ELF-1 (cell line): ENCODE measurements around the gene GLIS1.

Source experiments
- DNase-seq: peaks from one replicate; pipeline ENCODE4 v3.0.0-alpha.2; 2016; ENCODE audit warnings: low read depth, low spot score

The GLIS1 gene

DNA sequence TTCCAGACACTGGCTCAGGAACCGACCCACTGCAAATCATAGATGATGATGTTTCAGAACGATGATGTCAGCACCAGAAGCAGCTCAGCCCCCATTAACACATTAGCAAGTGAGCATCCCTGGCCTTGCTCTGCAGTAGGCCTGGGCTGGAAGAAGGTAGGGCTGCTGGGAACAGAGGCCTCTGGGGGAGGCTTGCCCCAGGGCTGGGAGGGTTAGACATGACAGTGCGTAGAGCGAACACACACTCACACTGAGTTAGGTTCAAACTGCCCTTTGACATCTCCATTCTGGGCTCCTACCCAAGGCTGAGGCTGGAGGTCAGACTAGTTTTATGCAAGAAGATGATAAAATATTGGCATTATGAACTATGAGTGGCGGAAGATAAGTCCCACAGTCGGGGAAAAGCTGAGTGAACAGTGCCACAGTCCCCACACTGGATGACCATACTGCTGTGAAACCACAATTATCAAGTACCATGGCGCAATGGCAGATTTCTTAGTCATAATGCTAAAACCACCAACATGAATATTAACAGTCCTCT is 188.7 kb downstream of the GLIS1 start:
- no peak for DNase-seq

- DNase-seq = no peak
Observed at GRCh38 chr1:53549781-53550180, 189.2 kb downstream of the GLIS1 start.

DNA sequence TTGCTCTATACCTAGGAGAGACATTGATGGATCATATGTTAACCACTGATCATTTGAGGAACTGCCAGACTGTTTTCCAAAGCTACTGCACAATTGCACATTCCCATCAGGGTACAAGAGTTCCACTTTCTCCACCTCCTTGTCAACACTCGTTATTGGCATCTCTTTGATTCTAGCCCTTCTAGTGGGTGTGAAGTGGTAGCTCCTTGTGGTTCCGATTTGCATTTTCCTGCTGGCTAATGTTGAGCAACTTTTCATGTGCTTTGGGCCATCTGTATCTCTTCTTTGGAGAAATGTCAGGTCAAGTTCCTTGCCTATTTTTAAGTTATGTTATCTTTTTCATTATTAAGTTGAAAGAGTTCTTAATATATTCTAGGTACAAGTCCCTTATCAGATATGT is 189.7 kb downstream of the GLIS1 start:
- DNase-seq = no peak

GRCh38 chr1:53548031-53548491 is 190.9 kb downstream of the GLIS1 start:
- DNase-seq = peak; percentile 0

GRCh38 chr1:53547231-53547790 is 191.7 kb downstream of the GLIS1 start:
- no peak for DNase-seq

- DNase-seq = no peak
Observed at GRCh38 chr1:53546409-53547155, 192.4 kb downstream of the GLIS1 start.

DNA sequence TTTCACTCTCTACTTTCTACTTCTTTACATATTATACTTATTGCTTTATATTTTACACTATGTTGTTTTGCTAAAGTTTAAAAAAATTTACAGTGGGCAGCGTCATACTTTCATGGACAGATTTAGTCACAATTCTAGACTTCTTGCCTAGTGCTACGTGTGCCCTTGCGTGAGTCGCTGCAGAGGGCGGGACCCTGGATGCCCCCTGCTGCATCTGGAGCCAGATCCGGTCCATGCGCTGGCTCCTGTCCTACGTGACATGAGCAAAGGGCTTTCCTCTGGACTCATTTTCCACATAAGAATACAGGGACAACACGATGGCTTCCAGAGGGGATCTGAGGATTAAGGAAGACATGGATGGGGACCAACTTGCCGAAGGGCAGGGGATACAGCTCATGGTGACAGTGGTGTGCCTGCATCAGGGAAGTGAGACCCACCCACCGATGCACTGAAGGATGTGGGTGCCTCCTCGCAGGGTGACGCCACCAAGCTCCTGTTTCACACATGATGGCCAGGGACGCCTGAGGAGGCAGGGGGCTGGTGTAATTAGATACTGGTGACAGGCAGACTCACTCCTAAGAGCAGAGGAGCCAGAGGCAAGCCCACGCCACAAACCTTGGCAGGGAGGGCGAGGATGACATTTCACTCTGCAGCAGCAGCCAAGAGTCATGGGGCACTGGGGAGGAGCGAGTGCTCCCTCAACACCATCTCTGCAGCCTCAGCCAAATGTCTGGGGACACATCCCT is 193.1 kb downstream of the GLIS1 start:
- no peak for DNase-seq

DNA sequence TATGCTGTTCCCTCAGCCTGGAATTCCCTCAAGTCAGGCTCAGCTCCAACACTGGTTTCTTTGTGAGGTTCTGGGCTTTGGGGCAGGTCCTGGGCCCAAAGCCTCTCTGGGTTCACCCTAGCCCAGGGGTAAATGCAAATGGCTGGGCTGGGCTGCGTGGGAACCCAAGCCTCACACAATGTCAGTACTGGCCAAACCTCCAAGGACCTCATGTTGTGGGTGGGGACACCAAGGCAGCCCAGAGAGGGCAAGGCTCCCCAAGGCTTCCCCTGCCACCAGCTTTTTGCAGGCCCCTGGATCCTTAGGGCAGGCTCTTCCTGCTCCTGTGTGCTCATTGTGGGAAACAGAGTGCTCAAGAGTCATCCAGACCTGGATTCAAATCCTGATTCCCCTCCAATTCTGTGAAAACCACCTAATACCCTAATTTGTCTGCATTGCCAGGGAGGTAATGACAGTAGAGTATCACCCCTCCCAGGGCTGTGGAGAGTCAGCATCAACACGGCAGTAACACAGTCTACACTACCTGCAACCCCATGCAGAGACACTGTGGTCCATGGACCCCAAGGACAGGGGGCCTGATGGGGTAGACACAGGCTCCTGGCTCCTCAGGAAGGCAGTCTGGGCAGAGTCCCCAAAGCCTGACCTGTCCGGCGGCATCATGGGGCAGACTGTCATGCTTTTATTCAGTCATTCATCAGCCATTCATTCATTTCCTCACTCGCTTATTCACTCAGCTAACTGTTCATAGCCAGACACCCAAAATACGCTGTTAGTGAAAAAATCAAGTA is 194.0 kb downstream of the GLIS1 start:
- DNase-seq = no peak

DNA sequence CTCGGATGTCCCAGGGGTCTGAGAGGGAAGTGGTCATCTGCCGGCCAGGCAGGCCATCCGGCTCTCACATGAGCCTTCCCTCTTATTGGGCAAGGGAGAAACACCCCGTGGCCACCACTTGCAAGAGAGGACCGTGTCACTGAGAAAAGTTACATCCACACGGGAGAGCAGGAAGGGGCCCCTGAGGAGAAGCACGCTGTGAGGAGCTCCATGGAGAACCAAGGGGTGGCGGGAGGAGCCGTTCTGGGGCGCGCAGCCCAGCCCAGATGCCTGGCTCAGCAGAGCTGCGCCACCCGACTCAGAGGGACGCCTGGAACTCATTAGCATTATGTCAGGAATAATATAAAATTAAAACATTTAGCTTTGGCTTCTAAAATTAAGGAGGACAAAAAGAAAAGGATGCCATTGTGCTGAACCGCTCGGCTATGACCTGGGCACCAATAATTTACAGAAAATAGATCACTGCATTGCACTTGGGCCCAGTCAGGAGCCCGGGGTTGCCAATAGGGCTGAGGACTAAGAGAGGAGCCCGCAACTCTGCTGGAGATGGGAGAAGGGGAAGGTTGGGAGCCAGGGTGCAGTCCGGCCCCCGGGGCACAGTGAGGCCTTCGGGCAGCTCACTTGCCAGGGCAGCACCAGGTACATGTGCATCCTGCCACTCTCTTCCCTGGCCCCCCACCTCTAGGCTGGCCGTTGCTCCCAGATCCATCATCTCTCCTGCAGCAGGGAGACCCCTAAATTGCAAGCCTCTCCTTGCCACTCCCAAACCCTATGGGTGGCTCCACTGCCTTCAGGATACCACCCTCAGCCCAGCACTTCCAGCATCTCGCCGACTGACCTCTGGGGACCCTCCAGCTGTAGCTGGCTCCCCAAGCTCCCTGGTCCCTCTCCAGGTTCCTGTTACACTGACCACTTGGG is 194.9 kb downstream of the GLIS1 start:
- DNase-seq = no peak

DNA sequence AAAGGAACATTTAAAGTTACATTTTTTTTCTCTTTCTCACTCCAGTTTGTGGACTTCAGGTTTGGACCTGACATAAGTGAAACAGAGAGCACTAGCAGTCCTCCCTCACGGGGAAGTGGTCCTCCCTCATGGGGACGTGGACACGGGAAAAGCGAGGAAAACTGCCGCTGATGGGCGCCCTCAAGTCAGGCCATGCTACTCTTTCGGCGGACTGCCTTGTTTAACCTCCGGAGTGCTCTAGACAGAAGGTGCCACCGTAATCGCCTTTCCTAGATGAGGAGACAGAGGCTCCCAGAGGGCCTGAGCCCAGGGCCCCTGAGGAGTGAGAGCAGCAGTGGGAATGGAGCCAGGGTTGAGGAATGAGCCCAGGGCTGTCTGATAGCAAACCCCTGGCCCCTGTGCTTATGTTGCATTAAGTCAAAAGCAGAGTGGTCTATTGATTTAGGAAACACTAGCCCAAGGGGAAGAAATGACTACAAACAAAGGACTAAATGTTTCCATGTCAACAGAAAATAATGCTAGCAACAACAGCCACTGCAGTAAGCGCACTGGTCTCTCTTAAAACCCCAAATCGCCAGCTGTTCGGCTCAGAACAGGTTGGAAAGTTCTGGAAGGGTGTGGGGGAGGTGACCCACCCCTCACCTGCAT is 195.7 kb downstream of the GLIS1 start:
- peak; percentile 67 for DNase-seq

DNA sequence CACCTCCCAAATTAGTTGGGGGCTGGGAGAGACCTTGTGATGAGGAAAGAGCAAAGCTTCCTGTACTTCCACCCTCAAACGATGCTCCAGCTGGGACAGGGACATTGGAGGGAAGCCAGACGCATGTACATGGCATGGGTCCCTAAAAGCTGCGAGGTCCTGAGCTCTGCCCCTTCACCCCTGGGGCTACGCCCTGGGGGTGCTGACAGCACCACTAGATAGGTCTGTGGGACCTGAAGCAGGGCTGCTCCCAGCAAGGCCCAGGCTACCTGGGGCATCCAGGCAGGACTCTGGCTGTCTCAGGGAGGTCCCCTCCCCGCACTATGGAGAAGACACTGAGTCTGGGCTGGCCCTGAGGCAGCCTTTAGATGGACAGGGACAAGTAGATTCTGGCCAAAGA is 196.4 kb downstream of the GLIS1 start:
- no peak for DNase-seq

DNA sequence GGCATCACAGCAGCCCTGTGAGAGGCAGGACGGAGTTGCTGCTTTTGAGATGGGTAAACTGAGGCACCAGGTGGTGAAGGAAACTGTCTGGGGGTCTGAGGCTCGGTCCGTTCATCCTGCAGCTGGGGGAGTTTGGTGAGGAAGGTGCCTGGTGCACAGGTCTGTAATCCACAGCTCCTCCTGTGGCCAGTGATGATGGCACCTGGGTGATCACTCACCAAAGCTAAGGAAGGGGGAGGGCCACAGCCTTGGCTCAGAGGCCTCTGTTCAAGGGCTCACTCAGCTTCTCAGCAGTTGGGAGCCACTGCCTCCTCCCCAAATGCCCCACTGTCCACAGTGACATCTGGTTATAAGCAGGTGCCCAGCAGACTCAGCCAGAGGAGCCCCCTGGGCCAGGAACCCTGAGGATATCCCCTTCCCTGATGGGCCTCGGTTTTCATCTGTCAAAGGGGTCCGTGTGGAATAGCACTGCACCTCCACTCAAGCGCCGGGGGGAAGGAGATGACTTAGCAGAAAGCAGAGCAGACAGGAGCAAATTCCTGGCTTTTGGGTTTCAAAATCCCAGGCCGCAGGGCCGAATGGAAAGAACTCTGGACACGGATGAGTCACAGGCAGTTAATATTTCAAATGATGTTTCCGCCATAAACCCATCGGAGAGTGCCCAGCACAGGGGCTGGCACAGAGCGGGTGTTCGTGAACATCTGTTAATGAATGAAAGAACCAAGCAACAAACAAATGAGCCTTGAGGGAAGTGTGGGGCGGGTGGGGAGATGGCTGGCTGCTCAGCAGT is 197.0 kb downstream of the GLIS1 start:
- DNase-seq = peak; percentile 35

GRCh38 chr1:53541263-53541625 is 197.7 kb downstream of the GLIS1 start:
- no peak for DNase-seq

GRCh38 chr1:53540604-53541262 is 198.2 kb downstream of the GLIS1 start:
- DNase-seq = no peak

- DNase-seq = peak; percentile 49
Observed at GRCh38 chr1:53539711-53540603, 199.0 kb downstream of the GLIS1 start.

- no peak for DNase-seq
Observed at GRCh38 chr1:53539226-53539625, 199.7 kb downstream of the GLIS1 start.

DNA sequence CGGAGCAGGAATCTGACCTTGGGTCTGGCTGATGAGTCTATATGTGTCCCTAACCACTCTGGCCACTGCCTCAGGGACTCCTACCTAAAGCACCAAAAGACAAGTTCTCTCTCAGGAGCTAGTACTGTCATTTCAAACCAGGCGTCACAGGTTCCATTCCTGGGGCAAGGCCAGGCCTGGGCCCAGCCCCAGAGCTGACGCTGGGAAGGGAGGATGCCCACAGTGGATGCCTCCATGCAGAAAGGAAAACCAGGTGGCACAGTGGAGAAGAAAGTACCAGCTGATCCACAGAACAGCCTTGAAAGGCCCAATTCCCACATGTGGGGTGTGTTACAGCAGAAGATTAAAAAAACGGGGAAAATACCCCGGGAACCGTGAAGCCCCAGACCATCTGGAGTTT is 202.4 kb downstream of the GLIS1 start:
- DNase-seq = no peak

GRCh38 chr1:53535846-53536245 is 203.1 kb downstream of the GLIS1 start:
- DNase-seq = no peak
